ENCODE measurements around the gene ZBTB45.

GRCh38 chr19:58519087-58519354, 589 bp downstream of the ZBTB45 start:
- peak in 4 of 6 experiments; percentile 30 to 73 (median 60) for TF ChIP-seq CTCF (IDR thresholded peaks at IDR 0.05)
- no peak for TF ChIP-seq POLR2A (IDR thresholded peaks at IDR 0.05)
